Measurements from ENCODE around the gene AKT3. TPM values are rescaled to one million over a fixed set of nuclear protein-coding genes. Genes with fewer than 3 reads are reported as not detected.

The AKT3 gene
- total RNA-seq, 4 donors from 2014 or later = 8.5 to 16.0 (median 15.2) TPM

DNA sequence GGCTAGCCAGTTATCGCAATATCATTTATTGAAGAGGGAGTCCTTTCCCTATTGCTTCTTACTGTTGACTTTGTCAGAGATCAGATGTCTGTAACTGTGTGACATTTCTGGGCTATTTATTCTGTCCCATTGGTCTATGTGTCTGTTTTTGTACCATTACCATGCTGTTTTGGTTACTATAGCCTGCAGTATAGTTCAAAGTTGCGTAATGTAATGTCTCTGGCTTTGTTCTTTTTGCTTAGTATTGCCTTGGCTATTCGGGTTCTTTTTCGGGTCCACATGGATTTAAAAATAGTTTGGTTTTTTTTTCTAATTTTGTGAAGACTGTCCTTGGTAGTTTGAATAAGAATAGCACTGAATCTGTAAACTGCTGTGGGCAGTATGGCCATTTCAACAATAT, 320.5 kb downstream of the AKT3 start:
- TF ChIP-seq, protein P1, sequence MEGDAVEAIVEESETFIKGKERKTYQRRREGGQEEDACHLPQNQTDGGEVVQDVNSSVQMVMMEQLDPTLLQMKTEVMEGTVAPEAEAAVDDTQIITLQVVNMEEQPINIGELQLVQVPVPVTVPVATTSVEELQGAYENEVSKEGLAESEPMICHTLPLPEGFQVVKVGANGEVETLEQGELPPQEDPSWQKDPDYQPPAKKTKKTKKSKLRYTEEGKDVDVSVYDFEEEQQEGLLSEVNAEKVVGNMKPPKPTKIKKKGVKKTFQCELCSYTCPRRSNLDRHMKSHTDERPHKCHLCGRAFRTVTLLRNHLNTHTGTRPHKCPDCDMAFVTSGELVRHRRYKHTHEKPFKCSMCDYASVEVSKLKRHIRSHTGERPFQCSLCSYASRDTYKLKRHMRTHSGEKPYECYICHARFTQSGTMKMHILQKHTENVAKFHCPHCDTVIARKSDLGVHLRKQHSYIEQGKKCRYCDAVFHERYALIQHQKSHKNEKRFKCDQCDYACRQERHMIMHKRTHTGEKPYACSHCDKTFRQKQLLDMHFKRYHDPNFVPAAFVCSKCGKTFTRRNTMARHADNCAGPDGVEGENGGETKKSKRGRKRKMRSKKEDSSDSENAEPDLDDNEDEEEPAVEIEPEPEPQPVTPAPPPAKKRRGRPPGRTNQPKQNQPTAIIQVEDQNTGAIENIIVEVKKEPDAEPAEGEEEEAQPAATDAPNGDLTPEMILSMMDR (IDR thresholded peaks at IDR 0.05 in 4 of 5, conservative IDR thresholded peaks at IDR 0.05 in 1 of 5) = no peak
- no peak for TF ChIP-seq POLR2A (IDR thresholded peaks at IDR 0.05)
- no peak for ATAC-seq
- intact Hi-C loops (cut with DNase I; ENCODE audit: low total_unique reads) = no loop called here

DNA sequence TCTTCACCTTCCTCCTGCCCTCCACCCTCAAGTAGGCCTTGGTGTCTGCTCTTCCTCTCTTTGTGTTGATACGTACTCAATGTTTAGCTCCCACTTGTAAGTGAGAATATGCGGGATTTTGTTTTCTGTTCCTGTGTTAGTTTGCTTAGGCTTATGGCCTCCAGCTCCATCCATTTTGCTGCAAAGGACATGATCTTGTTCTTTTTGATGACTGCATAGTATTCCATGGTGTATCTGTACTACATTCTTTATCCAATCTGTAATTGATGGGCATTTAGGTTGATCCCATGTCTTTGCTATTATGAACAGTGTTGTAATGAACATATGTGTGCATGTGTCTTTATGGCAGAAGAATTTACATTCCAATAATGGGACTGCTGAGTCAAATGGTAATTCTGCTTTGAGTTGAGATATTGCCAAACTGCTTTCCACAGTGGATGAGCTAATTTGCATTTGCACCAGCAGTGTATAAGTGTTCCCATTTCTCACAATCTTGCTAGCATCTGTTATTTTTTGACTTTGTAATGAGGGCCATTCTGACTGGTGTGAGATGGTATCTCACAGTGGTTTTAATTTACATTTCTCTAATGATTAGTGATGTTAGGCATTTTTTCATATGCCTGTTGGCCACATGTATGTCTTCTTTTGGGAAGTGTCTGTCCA, 321.5 kb downstream of the AKT3 start:
- Histone ChIP-seq H3K9me3 (no peaks in the 10 kb centered on the region), H3K36me3 (no peaks in the 10 kb centered on the region), H3K4me1 (no peaks in the 10 kb centered on the region), H3K27ac (no peak overlapping the region), H3K27me3 (no peaks in the 10 kb centered on the region), H3K4me3 (no peak overlapping the region)
- no peak for TF ChIP-seq POLR2A (IDR thresholded peaks at IDR 0.05)
- TF ChIP-seq, protein P1 (IDR thresholded peaks at IDR 0.05 in 4 of 5, conservative IDR thresholded peaks at IDR 0.05 in 1 of 5) = no peak
- no peak for DNase-seq
- no peak for ATAC-seq
- intact Hi-C loops (cut with DNase I; ENCODE audit: low total_unique reads) = no loop called here
- in situ Hi-C loops (cut with MboI; ENCODE audit: low sequenced_read_pairs in 4 of 4) = no loop called here

More for the DNA sequence above, 320.5 kb downstream of the AKT3 start:
- H3K27me3 ChIP-seq = no peaks in the 10 kb centered on the region
- H3K4me1 ChIP-seq = no peaks in the 10 kb centered on the region
- no peak overlapping the region for H3K4me3 ChIP-seq
- in situ Hi-C loops (cut with MboI; ENCODE audit: low sequenced_read_pairs in 4 of 4) = no loop called here
- H3K36me3 ChIP-seq = no peaks in the 10 kb centered on the region
- no peak overlapping the region for H3K27ac ChIP-seq
- no peaks in the 10 kb centered on the region for H3K9me3 ChIP-seq
- no peak for DNase-seq

DNA sequence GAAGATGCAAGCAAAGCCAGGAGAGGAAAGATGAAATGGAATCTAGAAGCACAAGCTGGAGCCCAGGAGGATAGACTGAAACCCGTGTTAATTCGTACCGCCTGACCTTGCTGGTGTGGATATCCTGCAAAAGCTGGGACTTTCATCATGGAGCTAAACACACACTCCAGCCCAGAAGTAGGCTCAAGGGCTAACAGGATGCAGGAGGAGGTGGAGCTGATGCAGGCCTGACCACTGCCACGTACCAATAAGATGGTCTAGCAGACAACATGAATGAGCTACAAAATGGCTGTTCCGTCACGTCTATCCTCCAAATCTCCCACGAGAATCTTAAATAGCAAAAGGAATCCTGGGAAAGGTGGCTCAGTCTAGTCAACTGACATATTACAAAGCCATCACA, 323.9 kb downstream of the AKT3 start:
- no peak overlapping the region for H3K4me3 ChIP-seq
- no peaks in the 10 kb centered on the region for H3K27me3 ChIP-seq
- peaks cover 0 to 2% of the 10 kb centered on the region in 2 donors for H3K4me1 ChIP-seq
- TF ChIP-seq, protein P1 (IDR thresholded peaks at IDR 0.05 in 4 of 5, conservative IDR thresholded peaks at IDR 0.05 in 1 of 5) = no peak
- no peak for TF ChIP-seq POLR2A (IDR thresholded peaks at IDR 0.05)
- H3K9me3 ChIP-seq = no peaks in the 10 kb centered on the region
- no peaks in the 10 kb centered on the region for H3K36me3 ChIP-seq
- in situ Hi-C loops (cut with MboI; ENCODE audit: low sequenced_read_pairs in 4 of 4) = no loop called here
- ATAC-seq = no peak
- no peak overlapping the region for H3K27ac ChIP-seq
- DNase-seq = no peak
- intact Hi-C loops (cut with DNase I; ENCODE audit: low total_unique reads) = no loop called here

DNA sequence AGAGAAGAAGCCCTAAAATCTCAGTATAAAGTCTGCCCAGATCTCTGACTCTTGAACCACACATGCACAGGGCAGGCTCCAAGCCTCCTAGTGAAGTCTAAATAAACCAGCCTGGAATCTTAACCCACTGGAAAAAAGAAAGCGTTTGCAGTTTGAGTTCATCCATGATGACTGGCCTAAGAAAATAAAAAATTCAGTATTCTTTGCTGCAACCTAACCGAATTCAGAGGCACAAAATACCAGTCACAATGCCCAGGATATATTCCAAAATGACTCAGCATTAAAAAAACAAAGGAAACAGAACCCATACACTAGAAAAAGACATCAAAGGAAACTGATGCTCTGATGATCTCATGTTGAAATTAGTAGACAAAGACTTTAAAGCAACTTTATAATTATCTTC, 325.0 kb downstream of the AKT3 start:
- no peak overlapping the region for H3K27ac ChIP-seq
- DNase-seq = no peak
- intact Hi-C loops (cut with DNase I; ENCODE audit: low total_unique reads) = no loop called here
- in situ Hi-C loops (cut with MboI; ENCODE audit: low sequenced_read_pairs in 4 of 4) = no loop called here
- H3K4me1 ChIP-seq = peaks cover 0 to 5% of the 10 kb centered on the region in 2 donors
- TF ChIP-seq, protein P1 (IDR thresholded peaks at IDR 0.05 in 4 of 5, conservative IDR thresholded peaks at IDR 0.05 in 1 of 5) = no peak
- TF ChIP-seq POLR2A (IDR thresholded peaks at IDR 0.05) = no peak
- ATAC-seq = no peak
- no peaks in the 10 kb centered on the region for H3K27me3 ChIP-seq
- no peak overlapping the region for H3K4me3 ChIP-seq
- H3K36me3 ChIP-seq = no peaks in the 10 kb centered on the region
- no peaks in the 10 kb centered on the region for H3K9me3 ChIP-seq

DNA sequence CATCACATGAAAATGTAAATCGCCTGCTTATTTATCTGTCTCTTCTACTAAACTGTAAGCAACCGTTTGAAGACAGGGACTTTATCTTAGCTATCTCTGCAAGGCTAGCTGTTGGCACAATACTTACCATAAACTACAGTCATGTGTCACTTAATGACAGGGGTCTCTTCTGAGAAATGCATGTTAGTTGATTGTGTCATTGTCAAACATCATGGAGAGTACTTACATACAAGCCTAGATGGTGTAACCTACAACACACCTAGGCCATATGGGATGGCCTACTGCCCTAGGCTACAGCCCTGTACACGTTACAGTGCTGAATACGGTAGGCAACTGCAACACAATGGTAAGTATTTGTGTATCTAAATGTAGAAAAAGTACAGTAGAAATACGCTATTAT, 326.3 kb downstream of the AKT3 start:
- in situ Hi-C loops (cut with MboI; ENCODE audit: low sequenced_read_pairs in 4 of 4) = no loop called here
- Histone ChIP-seq H3K27ac (no peak overlapping the region), H3K27me3 (no peaks in the 10 kb centered on the region), H3K36me3 (no peaks in the 10 kb centered on the region), H3K9me3 (no peaks in the 10 kb centered on the region), H3K4me3 (no peak overlapping the region), H3K4me1 (peaks cover 0 to 5% of the 10 kb centered on the region in 2 donors)
- intact Hi-C loops (cut with DNase I; ENCODE audit: low total_unique reads) = no loop called here
- TF ChIP-seq, protein P1 (IDR thresholded peaks at IDR 0.05 in 4 of 5, conservative IDR thresholded peaks at IDR 0.05 in 1 of 5) = no peak
- no peak for TF ChIP-seq POLR2A (IDR thresholded peaks at IDR 0.05)
- ATAC-seq (no peak), DNase-seq (no peak)

Measured in gastrocnemius medialis (tissue), 4 donors.